NCI-H510A (cell line): ENCODE measurements around the gene THADA.
"Not testable (repeated sequence)": the region's sequence is repeated elsewhere in the genome, so short reads cannot be mapped to it uniquely, and the experiment has no call there.

Experiments used
- DNase-seq: peaks from one replicate; lab custom pipeline; 2025; lab: John Stamatoyannopoulos, UW

Gene THADA

DNA sequence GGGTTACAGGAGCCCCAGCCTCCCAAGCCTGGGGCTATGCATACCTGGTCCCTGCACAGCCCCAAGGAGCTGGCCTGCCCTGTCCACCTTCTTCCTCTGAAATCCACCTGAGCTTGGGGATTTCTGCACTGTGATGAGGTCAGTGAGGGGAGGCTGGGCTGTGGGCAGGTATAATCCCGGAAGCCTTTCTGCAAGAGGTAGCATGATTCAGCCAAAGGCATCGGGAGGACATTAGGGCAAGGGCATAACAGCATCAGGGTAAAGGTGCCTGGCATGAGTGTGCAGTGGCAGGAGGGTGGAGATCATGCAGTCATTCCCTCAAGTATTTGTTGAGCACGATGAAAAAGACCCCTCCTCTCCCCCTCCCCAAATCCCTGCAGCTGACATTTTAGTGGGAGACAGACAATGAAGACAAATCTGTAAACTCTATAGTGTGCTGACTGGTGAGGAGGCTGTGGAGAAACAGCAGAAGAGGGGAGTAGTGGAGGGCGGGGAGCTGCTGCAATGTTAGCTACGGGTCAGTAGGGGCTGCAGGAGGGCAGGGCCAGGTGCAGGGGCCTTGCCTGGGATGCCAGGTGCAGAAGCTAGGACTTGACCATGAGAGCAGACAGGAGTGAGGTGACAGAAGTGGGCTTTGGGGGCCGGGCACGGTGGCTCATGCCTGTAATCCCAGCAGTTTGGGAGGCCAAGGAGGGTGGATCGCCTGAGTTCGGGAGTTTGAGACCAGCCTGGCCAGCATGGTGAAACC lies 388.1 kb downstream of the THADA start:
- no peak for DNase-seq

GRCh38 chr2:43206602-43207001 lies 389.2 kb downstream of the THADA start:
- DNase-seq, result no peak

GRCh38 chr2:43203373-43203772 lies 392.5 kb downstream of the THADA start:
- no peak for DNase-seq

DNA sequence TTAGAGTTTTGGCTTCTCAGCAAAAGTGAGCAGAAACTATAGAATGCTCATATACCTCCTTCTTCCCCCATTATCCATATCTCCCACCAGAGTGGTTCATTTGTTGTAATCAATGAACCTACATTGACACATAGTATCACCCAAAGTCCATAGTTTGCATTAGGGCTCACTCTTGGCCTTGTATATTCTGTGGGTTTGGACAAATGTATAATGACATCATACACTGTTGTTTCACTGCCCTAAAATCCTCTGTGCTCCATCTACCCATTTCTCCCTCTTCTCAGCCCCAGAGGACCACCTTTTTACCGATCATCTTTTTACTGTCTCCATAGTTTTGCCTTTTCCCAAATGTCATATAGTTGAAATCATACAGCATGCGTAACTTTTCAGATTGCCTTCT lies 393.5 kb downstream of the THADA start:
- no peak for DNase-seq

DNA sequence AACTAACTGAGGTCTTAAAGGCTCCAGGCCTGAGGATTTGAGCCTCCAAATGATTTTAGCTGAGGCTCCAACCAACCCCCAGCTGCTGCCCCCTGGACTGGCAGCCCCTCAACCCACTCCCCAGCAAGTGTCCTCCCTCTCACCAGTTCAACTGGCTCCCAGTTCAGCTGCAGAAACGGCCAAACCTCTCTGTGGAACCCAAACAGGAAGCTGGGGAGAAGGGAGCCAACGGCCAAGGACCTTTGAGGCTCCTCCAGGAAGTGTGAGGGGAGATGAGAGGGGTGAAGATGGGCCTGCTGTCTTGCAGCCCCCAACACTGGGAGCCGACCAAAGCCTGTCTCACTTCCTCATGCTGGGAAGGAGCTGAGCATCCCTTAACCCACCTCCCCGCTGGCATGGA lies 394.3 kb downstream of the THADA start:
- no peak for DNase-seq

DNA sequence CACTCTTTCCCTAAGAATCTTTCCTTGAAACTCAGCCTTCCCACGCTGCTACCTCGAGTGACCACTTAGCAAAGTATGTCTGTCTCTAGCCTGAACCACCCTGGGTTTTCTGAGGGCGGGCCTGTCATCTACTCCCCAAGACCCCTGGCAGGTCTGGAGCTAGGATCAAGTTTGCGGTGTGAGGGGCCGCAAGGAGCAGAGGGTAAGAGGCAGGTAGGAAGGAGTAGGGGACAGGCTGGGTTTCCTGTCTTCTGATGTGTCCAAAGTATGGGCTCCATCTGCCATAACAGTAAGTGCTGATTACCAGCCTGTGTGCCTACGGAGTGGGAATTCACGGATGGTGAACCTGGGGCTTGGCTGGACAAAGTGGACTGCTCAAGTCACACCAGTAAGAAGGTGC lies 394.8 kb downstream of the THADA start:
- no peak for DNase-seq

DNA sequence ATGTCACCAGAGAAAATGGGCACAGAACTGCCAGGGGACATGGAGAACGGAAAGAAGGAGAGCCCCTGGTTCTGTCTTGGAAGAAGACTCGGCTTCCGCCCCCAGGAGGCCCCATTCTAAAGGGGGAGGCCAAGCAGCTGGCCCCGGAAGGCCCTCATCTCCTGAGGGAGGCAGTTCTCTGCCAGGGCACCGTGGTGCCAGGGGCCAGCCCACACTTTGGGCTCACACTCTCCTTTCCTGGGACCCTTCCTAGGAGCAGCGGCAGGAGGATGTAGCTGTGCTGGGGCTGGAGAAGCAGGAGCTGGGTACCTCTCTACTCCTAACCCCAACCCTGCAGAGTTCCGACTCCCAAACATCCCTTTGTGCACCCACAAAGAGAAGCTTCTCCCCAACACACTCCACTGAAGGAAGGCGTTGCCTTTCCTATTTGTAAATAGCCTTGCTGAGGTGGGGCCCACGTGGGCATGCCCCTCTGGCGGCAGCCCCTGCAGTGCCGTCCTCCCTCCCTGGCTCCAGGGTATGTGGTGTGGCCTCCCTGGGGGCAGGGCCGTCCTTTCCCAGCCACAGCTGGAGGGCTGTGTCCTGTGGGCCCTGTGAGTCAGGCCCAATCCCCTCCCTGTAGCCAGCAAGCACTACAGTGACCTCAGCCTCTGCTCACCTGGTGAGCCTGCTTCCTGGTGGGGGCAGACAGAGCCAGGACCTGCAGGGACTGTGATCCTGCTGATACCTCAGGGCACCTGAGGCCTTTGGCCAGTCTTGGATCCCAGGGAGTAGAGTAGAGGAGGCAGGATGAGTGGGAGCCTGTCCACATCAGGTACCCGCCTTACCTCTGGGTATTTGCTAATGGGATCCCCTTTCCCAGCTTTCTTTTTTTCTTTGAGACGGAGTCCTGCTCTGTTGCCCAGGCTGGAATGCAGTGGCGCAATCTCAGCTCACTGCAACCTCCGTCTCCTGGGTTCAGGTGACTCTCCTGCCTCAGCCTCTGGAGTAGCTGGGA lies 396.0 kb downstream of the THADA start:
- no peak for DNase-seq

- no peak for DNase-seq
Measured at GRCh38 chr2:43198263-43198662, 397.6 kb downstream of the THADA start.

- DNase-seq, result no peak
Measured at GRCh38 chr2:43197588-43197896, 398.3 kb downstream of the THADA start.

DNA sequence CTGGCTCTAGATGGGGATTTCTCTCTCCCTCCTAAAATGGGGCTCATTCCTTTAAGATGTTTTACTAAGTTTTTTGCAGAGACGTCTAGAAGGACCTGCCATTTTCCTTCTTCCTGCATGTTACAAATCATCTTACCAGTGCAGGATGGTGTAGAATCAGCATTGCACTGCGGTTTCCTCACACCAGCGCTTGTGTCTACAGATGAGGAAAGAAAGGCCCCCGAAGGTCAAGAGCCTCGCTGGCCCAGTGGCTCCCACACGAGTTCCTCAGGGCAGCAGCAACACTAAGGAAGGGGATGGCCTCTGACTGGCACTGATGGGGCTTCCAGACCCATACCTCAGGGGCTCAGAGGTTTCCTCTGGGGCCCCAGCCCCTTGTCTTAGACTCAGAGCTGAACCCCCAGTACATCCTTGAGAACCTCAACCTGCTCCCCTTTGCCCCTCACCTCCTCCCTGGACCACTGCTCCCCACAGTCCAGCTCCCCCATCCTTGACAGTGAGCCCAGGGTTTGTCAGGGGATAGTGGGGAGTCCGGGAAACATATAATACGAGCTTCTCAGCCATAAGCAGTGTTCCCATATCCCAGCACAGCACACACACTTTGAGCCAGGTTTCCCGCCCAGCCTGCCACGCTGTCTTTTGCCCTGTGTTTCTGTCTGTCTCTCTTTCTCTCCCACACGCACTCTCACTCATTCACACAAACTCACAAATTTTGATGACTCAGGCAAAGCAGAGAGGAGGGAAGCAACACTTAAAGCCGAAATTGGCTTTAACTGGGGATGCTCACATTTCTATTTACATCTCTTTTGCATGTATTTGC lies 398.9 kb downstream of the THADA start:
- no peak for DNase-seq

DNA sequence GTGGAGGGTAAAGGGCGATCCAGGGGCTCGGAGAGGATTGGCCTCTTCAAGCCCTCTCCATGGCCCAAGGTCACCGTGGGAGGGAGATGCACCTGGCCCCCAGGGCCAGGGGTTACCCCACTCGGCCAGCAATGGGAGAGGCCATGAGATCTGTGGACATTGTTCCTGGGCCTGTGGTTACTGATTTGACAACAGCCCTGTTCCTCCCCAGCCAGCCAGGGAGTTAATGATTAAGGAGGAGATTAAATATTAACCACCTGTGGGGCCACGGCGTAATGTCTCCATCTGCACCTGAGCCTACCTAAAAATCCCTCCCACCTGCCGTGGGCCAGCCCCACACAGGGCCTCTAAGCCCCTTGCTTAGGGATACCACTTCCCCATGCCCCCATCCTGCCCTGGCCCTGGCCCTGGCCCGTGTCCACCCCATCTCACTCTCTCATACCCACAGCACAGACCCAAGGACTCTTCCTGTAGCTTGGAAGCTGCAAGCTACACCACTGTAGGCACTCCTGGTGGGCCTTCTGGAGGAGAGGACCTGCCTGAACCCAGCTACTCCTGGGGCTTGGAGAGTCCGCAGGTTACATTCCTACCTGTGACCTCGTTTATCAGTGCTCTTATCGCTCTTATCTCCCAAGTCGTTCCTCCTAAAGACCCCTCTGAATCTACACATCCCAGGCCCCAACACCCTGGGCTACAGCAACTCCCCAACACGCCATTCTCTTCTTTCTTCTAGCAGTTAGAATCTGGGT lies 401.5 kb downstream of the THADA start:
- no peak for DNase-seq

DNA sequence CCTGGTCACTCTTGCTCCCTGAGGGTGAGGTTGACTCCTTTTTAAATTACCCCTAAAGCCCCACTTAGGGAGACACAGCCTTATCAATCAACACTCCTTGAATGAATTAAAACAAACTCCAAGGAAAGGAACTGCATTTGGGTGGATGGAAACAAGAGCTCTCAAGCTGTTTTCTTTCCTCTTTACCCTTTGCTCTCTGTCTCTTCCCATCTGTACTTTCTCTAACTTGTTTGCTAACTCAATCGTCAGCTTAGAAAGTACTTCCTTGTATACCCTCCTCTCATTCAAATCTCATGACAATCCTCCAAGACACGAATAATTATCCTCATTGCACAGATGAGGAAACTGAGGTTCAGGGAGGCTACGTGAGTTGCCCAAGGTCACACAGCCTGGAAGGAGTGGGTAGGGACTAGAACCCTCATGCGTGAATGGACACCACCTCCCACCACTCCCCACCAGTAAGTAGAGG lies 402.2 kb downstream of the THADA start:
- no peak for DNase-seq

DNA sequence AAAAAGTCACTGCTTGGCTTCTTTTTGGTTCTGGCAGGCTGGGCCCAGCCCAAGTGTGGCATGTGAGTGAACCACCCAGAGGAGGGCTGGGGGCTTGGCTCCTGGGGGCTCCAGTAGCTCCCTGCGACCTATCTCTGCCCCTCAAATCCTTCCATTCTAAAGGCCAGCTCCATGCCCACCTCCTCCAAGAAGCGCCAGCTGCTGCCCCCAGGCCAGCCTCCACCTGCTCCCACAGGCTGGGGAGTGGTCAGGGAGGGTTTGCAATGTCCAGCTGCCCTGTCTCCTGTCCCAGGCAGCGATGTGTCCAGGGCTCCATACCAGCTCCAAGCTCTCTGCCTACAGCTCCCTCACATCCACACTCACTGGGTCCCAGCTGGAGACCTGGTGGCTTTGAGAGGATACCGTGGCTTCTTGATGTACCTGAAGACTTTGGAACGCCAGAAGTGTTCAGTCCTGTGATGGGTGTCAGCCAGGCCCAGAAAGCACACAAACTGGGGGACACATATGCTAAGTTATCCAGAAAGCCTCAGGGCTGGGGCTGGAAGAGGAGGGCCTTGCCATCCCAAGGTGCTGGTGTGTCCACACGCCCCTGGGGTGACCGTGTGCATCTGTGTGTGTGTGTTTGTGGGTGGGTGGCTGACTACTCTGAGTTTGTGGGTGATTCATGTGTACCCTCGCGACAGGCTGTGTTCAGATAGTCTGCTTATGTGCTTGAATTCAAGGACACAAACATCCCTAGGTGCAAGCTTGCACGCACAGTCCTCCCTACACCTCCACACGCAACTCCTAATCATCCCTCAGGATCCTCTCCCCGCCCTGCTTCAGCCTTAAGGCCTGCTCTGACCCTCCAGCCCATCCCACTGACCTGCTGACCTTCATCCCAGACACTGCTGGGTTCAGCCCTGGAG lies 402.8 kb downstream of the THADA start:
- DNase-seq, result no peak

GRCh38 chr2:43191947-43192516 lies 403.8 kb downstream of the THADA start:
- no peak for DNase-seq

DNA sequence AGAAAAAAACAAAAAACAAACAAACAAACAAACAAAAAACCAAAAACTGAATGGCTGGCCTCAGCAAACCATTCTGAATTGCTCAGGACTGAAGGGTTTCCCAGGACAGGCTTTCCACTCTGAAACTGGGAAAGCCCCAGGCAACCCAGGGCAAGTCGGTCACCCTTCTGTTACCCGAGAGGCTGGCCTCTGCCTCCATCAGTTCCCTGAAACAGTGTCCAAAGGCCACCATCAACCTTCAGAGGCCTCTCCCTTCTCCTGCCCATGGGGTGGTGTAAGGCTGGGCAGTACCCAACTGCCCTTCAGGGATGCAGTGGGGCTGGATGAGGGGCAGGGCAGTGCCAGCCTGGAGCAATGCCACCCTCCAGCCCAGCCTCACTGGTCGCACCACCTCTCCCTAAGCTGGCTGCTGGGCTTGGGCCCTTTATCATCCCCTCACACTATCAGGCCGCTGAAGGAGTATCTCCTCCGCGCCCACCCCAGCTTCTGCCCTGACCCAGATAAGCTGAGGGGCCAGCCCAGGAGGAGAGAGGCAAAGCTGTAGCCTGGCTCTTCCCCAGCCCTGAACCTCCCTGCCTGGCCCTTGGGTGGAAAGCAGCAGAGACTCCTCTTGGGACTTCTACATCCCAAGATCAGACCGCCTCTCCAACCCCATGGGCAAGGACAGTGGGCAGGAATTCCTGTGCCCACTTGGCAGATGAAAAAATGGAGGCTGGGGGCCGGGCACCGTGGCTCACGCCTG lies 405.4 kb downstream of the THADA start:
- DNase-seq, result no peak

DNA sequence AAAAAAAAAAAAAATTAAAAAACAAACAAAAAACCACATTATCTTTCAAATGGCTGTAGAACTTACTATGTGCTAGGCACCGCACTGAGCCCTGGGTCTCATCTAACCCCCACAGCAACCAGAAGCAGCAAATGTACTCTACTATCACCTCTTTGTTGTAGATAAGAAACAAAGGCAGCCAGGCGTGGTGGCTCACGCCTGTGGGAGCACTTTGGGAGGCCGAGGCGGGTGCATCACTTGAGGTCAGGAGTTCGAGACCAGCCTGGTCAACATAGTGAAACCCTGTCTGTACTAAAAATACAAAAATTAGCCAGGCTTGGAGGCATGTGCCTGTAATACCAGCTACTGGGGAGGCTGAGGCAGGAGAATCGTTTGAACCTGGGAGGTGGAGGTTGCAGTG lies 406.0 kb downstream of the THADA start:
- not testable (repeated sequence) for DNase-seq

- no peak for DNase-seq
Measured at GRCh38 chr2:43188561-43189386, 407.1 kb downstream of the THADA start.

- DNase-seq, result no peak
Measured at GRCh38 chr2:43186679-43187374, 409.0 kb downstream of the THADA start.
